ENCODE results near the gene METTL1. TPM values are rescaled to one million over a fixed set of nuclear protein-coding genes. Genes with fewer than 3 reads are reported as not detected.

METTL1 gene
- total RNA-seq, 1 experiment from 2014 or later = 37.8 TPM

DNA sequence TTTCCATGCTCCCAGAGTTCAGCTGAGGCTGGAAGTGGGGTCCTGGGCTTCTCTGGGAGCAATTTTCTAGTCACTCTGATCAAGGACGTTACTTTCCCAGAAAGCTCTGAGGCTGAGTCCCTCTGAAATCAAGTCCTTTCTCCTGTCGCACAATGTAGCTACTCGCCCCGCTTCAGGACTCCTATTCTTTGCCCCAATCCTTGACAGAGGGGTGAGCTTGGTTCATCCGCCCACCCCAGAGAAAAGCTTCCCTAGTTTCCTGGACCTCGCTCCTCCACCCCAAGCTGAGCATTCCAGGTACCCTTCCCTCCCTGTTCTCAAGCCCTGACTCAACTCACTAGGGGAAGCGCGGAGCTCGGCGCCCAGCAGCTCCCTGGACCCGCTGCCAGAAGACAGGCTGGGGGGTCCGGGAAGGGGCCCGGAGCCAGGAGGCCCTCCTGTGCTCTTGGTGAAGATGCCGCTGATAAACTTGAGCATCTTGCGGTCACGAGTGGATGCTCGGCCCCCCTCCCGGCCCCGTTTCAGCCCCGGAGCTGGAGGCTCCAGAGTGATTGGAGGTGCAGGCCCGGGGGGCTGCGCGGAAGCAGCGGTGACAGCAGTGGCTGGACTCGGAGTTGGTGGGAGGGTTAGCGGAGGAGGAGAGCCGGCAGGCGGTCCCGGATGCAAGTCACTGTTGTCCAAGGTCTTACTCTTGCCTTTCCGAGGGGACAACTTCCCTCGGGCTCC, 35.0 kb downstream of the METTL1 start:
- Mint-ChIP-seq H3K36me3 (ENCODE audit: insufficient read depth, unreplicated experiment) (no peaks in the 10 kb centered on the region), H3K27me3 (ENCODE audit: insufficient read depth, unreplicated experiment) (peaks cover 31% of the 10 kb centered on the region), H3K4me1 (ENCODE audit: low read depth, unreplicated experiment) (peaks cover 17% of the 10 kb centered on the region), H3K27ac (ENCODE audit: unreplicated experiment) (no peak overlapping the region), H3K4me3 (ENCODE audit: unreplicated experiment) (peak overlapping the region; percentile 68), H3K9me3 (ENCODE audit: unreplicated experiment) (no peaks in the 10 kb centered on the region)
- ChIA-PET POLR2A (no interaction called here), CTCF (interaction anchor here (0.6 to 3.8 kb wide), 6 partner anchors 8 to 494 kb away, joined by 3 to 32 read pairs (median 4); partner anchors contain the start of genes PIP4K2C and TSPAN31)
- DNase-seq = no peak
- intact Hi-C loops (cut with micrococcal nuclease; ENCODE audit: unreplicated experiment) = loop anchor here (1.0 to 5.0 kb wide), 4 partner anchors 11 to 280 kb away; partner anchors contain the start of genes GLI1, INHBE and OS9
- no TSS peak for BruUV-seq (replicated peaks)
- TF ChIP-seq, protein P1, sequence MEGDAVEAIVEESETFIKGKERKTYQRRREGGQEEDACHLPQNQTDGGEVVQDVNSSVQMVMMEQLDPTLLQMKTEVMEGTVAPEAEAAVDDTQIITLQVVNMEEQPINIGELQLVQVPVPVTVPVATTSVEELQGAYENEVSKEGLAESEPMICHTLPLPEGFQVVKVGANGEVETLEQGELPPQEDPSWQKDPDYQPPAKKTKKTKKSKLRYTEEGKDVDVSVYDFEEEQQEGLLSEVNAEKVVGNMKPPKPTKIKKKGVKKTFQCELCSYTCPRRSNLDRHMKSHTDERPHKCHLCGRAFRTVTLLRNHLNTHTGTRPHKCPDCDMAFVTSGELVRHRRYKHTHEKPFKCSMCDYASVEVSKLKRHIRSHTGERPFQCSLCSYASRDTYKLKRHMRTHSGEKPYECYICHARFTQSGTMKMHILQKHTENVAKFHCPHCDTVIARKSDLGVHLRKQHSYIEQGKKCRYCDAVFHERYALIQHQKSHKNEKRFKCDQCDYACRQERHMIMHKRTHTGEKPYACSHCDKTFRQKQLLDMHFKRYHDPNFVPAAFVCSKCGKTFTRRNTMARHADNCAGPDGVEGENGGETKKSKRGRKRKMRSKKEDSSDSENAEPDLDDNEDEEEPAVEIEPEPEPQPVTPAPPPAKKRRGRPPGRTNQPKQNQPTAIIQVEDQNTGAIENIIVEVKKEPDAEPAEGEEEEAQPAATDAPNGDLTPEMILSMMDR (IDR thresholded peaks at IDR 0.05; ENCODE audit: insufficient read depth in 1 of 2, low read depth in 1 of 2, low read length in 1 of 2, severe bottlenecking in 1 of 2, unreplicated experiment in 1 of 2) = no peak
- Histone ChIP-seq H3K36me3 (ENCODE audit: control insufficient read depth, insufficient read depth, low read length) (no peaks in the 10 kb centered on the region), H3K9me3 (no peaks in the 10 kb centered on the region), H3K27me3 (replicated peaks; ENCODE audit: control insufficient read depth, insufficient read depth, low read length) (peaks cover 7% of the 10 kb centered on the region), H3K4me3 (ENCODE audit: low read depth, low read length) (no peak overlapping the region; the same call in none of the 2 replicates), H3K4me1 (peaks cover 12% of the 10 kb centered on the region)

DNA sequence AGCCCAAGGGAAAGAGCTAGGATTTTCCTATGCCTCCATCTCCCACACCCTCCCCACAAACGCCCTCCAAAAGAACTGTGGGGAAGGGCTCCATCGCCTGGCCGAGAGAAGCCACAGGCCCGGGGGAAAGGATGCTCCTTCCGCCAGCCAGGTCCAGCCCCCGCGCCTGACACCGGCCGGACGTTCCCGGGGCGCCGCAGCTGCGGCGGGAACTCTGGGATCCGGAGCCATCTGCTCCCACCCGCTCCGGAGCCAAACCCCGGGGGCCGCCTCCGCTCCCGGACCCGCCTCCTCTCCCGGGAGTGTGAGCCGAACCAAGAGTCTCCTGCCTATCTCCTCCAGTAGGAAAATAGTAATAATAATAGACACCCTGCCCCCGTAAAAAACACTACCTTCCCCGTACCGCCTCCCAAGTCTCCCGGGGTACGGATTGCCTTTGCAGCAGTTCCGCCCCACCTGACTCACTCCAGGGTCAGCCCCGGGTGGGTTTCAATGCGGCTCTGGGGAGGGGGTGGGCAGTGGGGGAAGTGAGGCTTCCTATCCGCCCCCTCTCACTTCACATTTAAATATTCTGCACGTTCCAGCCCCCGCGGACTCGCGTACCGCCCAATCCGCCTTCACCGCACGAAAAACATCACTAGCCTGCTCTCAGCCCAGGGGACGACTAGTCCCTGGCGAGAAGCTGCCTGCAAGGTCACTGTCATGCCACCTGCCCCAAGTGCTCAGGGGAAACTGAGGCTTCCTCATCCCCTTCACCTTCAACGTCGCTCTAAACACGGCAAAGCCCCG, 35.8 kb downstream of the METTL1 start:
- Histone ChIP-seq H3K36me3 (ENCODE audit: control insufficient read depth, insufficient read depth, low read length) (no peaks in the 10 kb centered on the region), H3K9me3 (no peaks in the 10 kb centered on the region), H3K27me3 (replicated peaks; ENCODE audit: control insufficient read depth, insufficient read depth, low read length) (peaks cover 7% of the 10 kb centered on the region), H3K4me1 (peaks cover 12% of the 10 kb centered on the region), H3K4me3 (ENCODE audit: low read depth, low read length) (peak overlapping the region; percentile 25)
- no peak overlapping the region for H3K27ac Mint-ChIP-seq (ENCODE audit: unreplicated experiment)
- TF ChIP-seq, protein P1 (IDR thresholded peaks at IDR 0.05; ENCODE audit: insufficient read depth in 1 of 2, low read depth in 1 of 2, low read length in 1 of 2, severe bottlenecking in 1 of 2, unreplicated experiment in 1 of 2) = peak; percentile 12 to 57
- no peaks in the 10 kb centered on the region for H3K36me3 Mint-ChIP-seq (ENCODE audit: insufficient read depth, unreplicated experiment)
- intact Hi-C loops (cut with micrococcal nuclease; ENCODE audit: unreplicated experiment) = loop anchor here (1.0 to 5.0 kb wide), 4 partner anchors 10 to 279 kb away; partner anchors contain the start of genes GLI1, INHBE and OS9
- POLR2A ChIA-PET = interaction anchor here (0.7 kb wide), 1 partner anchor 8 kb away, joined by 5 read pairs; no protein-coding TSS in a partner anchor
- DNase-seq = peak in 1 of 2 experiments; percentile 69
- H3K27me3 Mint-ChIP-seq (ENCODE audit: insufficient read depth, unreplicated experiment) = peaks cover 36% of the 10 kb centered on the region
- peak overlapping the region; percentile 68 for H3K4me3 Mint-ChIP-seq (ENCODE audit: unreplicated experiment)
- no TSS peak for BruUV-seq (replicated peaks)
- H3K9me3 Mint-ChIP-seq (ENCODE audit: unreplicated experiment) = no peaks in the 10 kb centered on the region
- CTCF ChIA-PET = interaction anchor here (0.6 to 3.8 kb wide), 10 partner anchors 9 to 608 kb away, joined by 3 to 32 read pairs (median 4); partner anchors contain the start of genes B4GALNT1, GLI1, PIP4K2C and TSPAN31
- H3K4me1 Mint-ChIP-seq (ENCODE audit: low read depth, unreplicated experiment) = peaks cover 17% of the 10 kb centered on the region

Data from Caco-2 (cell line).